ENCODE data around the gene HSD11B2. TPM values are rescaled to one million over a fixed set of nuclear protein-coding genes. Genes with fewer than 3 reads are reported as not detected.

Gene HSD11B2
- total and polyA plus RNA-seq, 2 donors (not counting 3 experiments of a cell fraction or from before 2014, with no cell fraction given), result 0.10 TPM; not detected in 1

- DNase-seq (ENCODE audit: low read depth, low spot score) (no peak), FAIRE-seq (no peak)
- Histone ChIP-seq H3K9me1 (replicated peaks; ENCODE audit: control insufficient read depth, extremely low read depth, insufficient read depth, low read length) (no peaks in the 10 kb centered on the region), H2AFZ (ENCODE audit: low read depth, low read length) (no peak overlapping the region), H3K9me3 (replicated peaks; ENCODE audit: control insufficient read depth, insufficient read depth, low read length) (no peaks in the 10 kb centered on the region), H3K9ac (replicated peaks; ENCODE audit: extremely low read depth, insufficient read depth, low read length) (no peak overlapping the region), H4K20me1 (replicated peaks; ENCODE audit: control insufficient read depth, extremely low read depth, insufficient read depth, low read length) (no peaks in the 10 kb centered on the region), H3K27me3 (ENCODE audit: control insufficient read depth in 2 of 2, insufficient read depth in 2 of 2, low read length in 2 of 2) (no peaks in the 10 kb centered on the region), H3K4me3 (replicated peaks in 1 of 3; ENCODE audit: insufficient read depth in 1 of 3, low read depth in 1 of 3, low read length in 3 of 3) (no peak overlapping the region), H3K4me1 (ENCODE audit: control insufficient read depth, extremely low read depth, insufficient read depth, low read length) (no peaks in the 10 kb centered on the region), H3K27ac (ENCODE audit: insufficient read depth, low read depth, low read length) (no peak overlapping the region), H3K36me3 (ENCODE audit: control insufficient read depth in 2 of 2, extremely low read depth in 1 of 2, insufficient read depth in 2 of 2, low read length in 2 of 2) (peaks cover 0 to 34% of the 10 kb centered on the region in 2 experiments), H3K79me2 (ENCODE audit: control insufficient read depth, insufficient read depth, low read length) (no peaks in the 10 kb centered on the region), H3K4me2 (ENCODE audit: insufficient read depth, low read length) (no peak overlapping the region)
- ChIA-PET POLR2A (no interaction called here), CTCF (interaction anchor here (0.5 to 6.8 kb wide), 5 partner anchors 10 to 48 kb away, joined by 3 to 53 read pairs (median 4); partner anchors contain the start of gene HSD11B2)
- no peak for TF ChIP-seq JUN (IDR thresholded peaks at IDR 0.05; ENCODE audit: borderline replicate concordance, insufficient read depth, insufficient read length, low read depth)
- TF ChIP-seq CTCF (IDR thresholded peaks at IDR 0.05; ENCODE audit: extremely low read depth in 1 of 2, insufficient read depth in 1 of 2, low read depth in 1 of 2, low read length in 2 of 2), result no peak
- dilution Hi-C loops (cut with MboI; ENCODE audit: extremely low pct_ligation_motif_present, low sequenced_read_pairs), result no loop called here
- intact Hi-C loops (cut with micrococcal nuclease), result no loop called here
- no TSS peak for BruUV-seq (replicated peaks)
These were observed 10.4 kb downstream of the HSD11B2 start for GRCh38 chr16:67441271-67441753.

GRCh38 chr16:67441907-67442306 is 11.0 kb downstream of the HSD11B2 start:
- dilution Hi-C loops (cut with MboI; ENCODE audit: extremely low pct_ligation_motif_present, low sequenced_read_pairs), result no loop called here

More at GRCh38 chr16:67441907-67442306, 11.0 kb downstream of the HSD11B2 start:
- BruUV-seq (replicated peaks), result no TSS peak
- no peaks in the 10 kb centered on the region for H3K9me3 ChIP-seq (replicated peaks; ENCODE audit: control insufficient read depth, insufficient read depth, low read length)
- DNase-seq (ENCODE audit: low read depth, low spot score), result no peak
- H3K79me2 ChIP-seq (ENCODE audit: control insufficient read depth, insufficient read depth, low read length), result no peaks in the 10 kb centered on the region
- intact Hi-C loops (cut with micrococcal nuclease), result no loop called here
- H2AFZ ChIP-seq (ENCODE audit: low read depth, low read length), result no peak overlapping the region
- H3K9ac ChIP-seq (replicated peaks; ENCODE audit: extremely low read depth, insufficient read depth, low read length), result no peak overlapping the region
- no peak overlapping the region for H3K27ac ChIP-seq (ENCODE audit: insufficient read depth, low read depth, low read length)
- no peaks in the 10 kb centered on the region for H3K27me3 ChIP-seq (ENCODE audit: control insufficient read depth in 2 of 2, insufficient read depth in 2 of 2, low read length in 2 of 2)
- H3K4me1 ChIP-seq (ENCODE audit: control insufficient read depth, extremely low read depth, insufficient read depth, low read length), result no peaks in the 10 kb centered on the region
- no peak for FAIRE-seq
- TF ChIP-seq JUN (IDR thresholded peaks at IDR 0.05; ENCODE audit: borderline replicate concordance, insufficient read depth, insufficient read length, low read depth) (no peak), FOS (IDR thresholded peaks at IDR 0.05; ENCODE audit: borderline replicate concordance, insufficient read depth, low read length) (no peak), EZH2 (IDR thresholded peaks at IDR 0.05; ENCODE audit: borderline replicate concordance, low read depth, low read length, severe bottlenecking) (no peak), GATA2 (IDR thresholded peaks at IDR 0.05; ENCODE audit: insufficient read depth, insufficient read length, low read depth, low read length) (no peak), MYC (IDR thresholded peaks at IDR 0.05; ENCODE audit: low read depth, low read length) (no peak), POLR2AphosphoS5 (IDR thresholded peaks at IDR 0.05; ENCODE audit: insufficient read depth, low read depth, low read length) (no peak), MAX (IDR thresholded peaks at IDR 0.05; ENCODE audit: insufficient read depth, insufficient read length) (no peak), CTCF (IDR thresholded peaks at IDR 0.05; ENCODE audit: extremely low read depth in 1 of 2, insufficient read depth in 1 of 2, low read depth in 1 of 2, low read length in 2 of 2) (no peak), POLR2A (IDR thresholded peaks at IDR 0.05; ENCODE audit: low read depth, low read length) (no peak)
- H3K4me2 ChIP-seq (ENCODE audit: insufficient read depth, low read length), result no peak overlapping the region
- no peak overlapping the region for H3K4me3 ChIP-seq (replicated peaks in 1 of 3; ENCODE audit: insufficient read depth in 1 of 3, low read depth in 1 of 3, low read length in 3 of 3)
- H4K20me1 ChIP-seq (replicated peaks; ENCODE audit: control insufficient read depth, extremely low read depth, insufficient read depth, low read length), result no peaks in the 10 kb centered on the region
- CTCF ChIA-PET, result interaction anchor here (0.8 to 6.8 kb wide), 4 partner anchors 11 to 24 kb away, joined by 3 to 53 read pairs (median 6); partner anchors contain the start of gene HSD11B2
- POLR2A ChIA-PET, result no interaction called here
- no peaks in the 10 kb centered on the region for H3K9me1 ChIP-seq (replicated peaks; ENCODE audit: control insufficient read depth, extremely low read depth, insufficient read depth, low read length)
- peaks cover 0 to 34% of the 10 kb centered on the region in 2 experiments for H3K36me3 ChIP-seq (ENCODE audit: control insufficient read depth in 2 of 2, extremely low read depth in 1 of 2, insufficient read depth in 2 of 2, low read length in 2 of 2)
